HFFc6 (cell line): ENCODE data around the gene TEDC2. TPM values are rescaled to one million over a fixed set of nuclear protein-coding genes. Genes with fewer than 3 reads are reported as not detected.

ENCODE experiments used
- DNase-seq: peaks from one replicate; pipeline ENCODE4 v3.0.0-alpha.2; 2018
- H3K27ac Mint-ChIP-seq: 2 replicates; pipeline ENCODE4 v1.8.0; 2020; ENCODE audit warnings: mild to moderate bottlenecking, mixed read lengths
- H3K27me3 Mint-ChIP-seq: 2 replicates; pipeline ENCODE4 v1.8.0; 2021; ENCODE audit warnings: mild to moderate bottlenecking, moderate library complexity, mixed read lengths; ENCODE audit not compliant: insufficient read depth
- H3K36me3 Mint-ChIP-seq: 2 replicates; pipeline ENCODE4 v1.8.0; 2021; ENCODE audit warnings: low read depth, mixed read lengths
- H3K4me1 Mint-ChIP-seq: 2 replicates; pipeline ENCODE4 v1.8.0; 2020; ENCODE audit warnings: low read depth, mixed read lengths
- H3K4me3 Mint-ChIP-seq: 2 replicates; pipeline ENCODE4 v1.8.0; 2020; ENCODE audit warnings: mild to moderate bottlenecking, moderate library complexity, mixed read lengths
- H3K9me3 Mint-ChIP-seq: 2 replicates; pipeline ENCODE4 v1.8.0; 2020; ENCODE audit warnings: mild to moderate bottlenecking, mixed read lengths
- total RNA-seq, 6 experiments: library from RNA; stranded (reverse); fragmentation: NEBNext Ultra II Directional; extraction: Animal tissue kit (Norgen Biotek cat#: 25700); gene quantifications; 2 replicates in 1 of 6; 3 replicates in 5 of 6; pipeline ENCODE4 v1.2.3, GENCODE V29; 2021
- TF ChIP-seq, protein P1 (sequence below): fragments of 200-600 bp; sonication (generic); IDR thresholded peaks from 2 replicates; pipeline ENCODE4 v1.5.0; 2021; ENCODE audit warnings: antibody characterized with exemption, mild to moderate bottlenecking

TEDC2 gene
- total RNA-seq, 6 experiments from 2014 or later, result 3.6 to 8.3 (median 8.0) TPM

DNA sequence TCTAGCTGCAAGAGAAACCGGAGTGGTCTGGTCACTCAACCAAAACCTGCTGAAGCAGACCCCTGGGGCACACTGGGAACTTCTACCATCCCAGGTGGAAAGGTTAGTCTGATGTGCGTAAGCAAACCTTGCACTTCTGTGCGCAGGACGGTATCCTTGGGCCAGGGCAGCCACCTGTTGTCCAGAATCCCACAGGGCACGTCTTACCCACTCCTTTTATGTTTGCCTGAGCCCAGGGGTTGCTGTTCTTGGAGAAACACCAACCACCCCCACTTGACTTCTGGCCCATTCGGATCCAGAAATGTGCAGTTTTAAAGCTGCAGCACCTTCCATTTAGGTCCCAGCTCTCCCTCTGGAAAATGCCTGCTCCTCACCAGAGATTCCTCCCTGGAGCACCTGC, 33.7 kb downstream of the TEDC2 start:
- no peak overlapping the region for H3K4me3 Mint-ChIP-seq
- H3K9me3 Mint-ChIP-seq, result no peaks in the 10 kb centered on the region
- TF ChIP-seq, protein P1, sequence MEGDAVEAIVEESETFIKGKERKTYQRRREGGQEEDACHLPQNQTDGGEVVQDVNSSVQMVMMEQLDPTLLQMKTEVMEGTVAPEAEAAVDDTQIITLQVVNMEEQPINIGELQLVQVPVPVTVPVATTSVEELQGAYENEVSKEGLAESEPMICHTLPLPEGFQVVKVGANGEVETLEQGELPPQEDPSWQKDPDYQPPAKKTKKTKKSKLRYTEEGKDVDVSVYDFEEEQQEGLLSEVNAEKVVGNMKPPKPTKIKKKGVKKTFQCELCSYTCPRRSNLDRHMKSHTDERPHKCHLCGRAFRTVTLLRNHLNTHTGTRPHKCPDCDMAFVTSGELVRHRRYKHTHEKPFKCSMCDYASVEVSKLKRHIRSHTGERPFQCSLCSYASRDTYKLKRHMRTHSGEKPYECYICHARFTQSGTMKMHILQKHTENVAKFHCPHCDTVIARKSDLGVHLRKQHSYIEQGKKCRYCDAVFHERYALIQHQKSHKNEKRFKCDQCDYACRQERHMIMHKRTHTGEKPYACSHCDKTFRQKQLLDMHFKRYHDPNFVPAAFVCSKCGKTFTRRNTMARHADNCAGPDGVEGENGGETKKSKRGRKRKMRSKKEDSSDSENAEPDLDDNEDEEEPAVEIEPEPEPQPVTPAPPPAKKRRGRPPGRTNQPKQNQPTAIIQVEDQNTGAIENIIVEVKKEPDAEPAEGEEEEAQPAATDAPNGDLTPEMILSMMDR, result no peak
- DNase-seq, result no peak
- no peaks in the 10 kb centered on the region for H3K4me1 Mint-ChIP-seq
- no peaks in the 10 kb centered on the region; the same call in 1 of the 2 replicates for H3K27me3 Mint-ChIP-seq
- H3K36me3 Mint-ChIP-seq, result no peaks in the 10 kb centered on the region; the same call in 1 of the 2 replicates
- H3K27ac Mint-ChIP-seq, result no peak overlapping the region

DNA sequence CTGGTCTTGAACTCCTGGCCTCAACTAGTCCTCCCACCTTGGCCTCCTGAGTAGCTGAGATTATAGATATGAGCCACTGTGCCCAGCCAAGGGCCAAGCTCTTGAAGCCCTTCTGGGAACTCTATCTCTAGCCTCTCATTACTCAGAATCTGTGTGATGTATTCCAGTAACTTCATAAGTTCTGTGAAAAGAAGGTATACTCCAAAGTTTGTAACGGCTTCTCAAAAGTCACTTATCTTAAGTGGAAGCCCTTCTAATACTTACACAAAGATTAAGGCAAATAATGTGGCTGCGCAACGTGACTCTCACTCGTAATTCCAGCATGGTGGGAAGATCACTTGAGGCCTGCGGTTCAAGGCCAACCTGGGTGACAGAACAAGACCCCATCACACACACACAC, 34.7 kb downstream of the TEDC2 start:
- Mint-ChIP-seq H3K9me3 (no peaks in the 10 kb centered on the region), H3K36me3 (no peaks in the 10 kb centered on the region; the same call in 1 of the 2 replicates), H3K4me3 (no peak overlapping the region), H3K27me3 (no peaks in the 10 kb centered on the region; the same call in 1 of the 2 replicates), H3K4me1 (no peaks in the 10 kb centered on the region), H3K27ac (no peak overlapping the region)
- no peak for DNase-seq
- TF ChIP-seq, protein P1, result no peak

DNA sequence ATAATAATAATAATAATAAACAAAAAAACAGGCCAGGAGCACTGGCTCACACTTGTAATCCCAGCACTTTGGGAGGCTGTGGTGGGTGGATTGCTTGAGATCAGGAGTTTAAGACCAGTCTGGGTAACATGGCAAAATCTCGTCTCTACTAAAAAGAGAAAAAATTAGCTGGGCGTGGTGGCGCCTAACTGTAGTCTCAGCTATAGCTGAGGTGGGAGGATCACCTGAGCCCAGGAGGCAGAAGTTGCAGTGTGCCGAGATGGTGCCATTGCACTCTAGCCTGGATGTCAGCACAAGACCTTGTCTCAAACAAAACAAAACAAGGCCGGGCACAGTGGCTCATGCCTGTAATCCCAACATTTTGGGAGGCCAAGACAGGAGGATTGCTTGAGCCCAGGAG, 35.1 kb downstream of the TEDC2 start:
- Mint-ChIP-seq H3K9me3 (no peaks in the 10 kb centered on the region), H3K27me3 (no peaks in the 10 kb centered on the region), H3K36me3 (no peaks in the 10 kb centered on the region; the same call in 1 of the 2 replicates), H3K4me3 (no peak overlapping the region), H3K27ac (no peak overlapping the region), H3K4me1 (no peaks in the 10 kb centered on the region)
- no peak for DNase-seq
- TF ChIP-seq, protein P1, result no peak

DNA sequence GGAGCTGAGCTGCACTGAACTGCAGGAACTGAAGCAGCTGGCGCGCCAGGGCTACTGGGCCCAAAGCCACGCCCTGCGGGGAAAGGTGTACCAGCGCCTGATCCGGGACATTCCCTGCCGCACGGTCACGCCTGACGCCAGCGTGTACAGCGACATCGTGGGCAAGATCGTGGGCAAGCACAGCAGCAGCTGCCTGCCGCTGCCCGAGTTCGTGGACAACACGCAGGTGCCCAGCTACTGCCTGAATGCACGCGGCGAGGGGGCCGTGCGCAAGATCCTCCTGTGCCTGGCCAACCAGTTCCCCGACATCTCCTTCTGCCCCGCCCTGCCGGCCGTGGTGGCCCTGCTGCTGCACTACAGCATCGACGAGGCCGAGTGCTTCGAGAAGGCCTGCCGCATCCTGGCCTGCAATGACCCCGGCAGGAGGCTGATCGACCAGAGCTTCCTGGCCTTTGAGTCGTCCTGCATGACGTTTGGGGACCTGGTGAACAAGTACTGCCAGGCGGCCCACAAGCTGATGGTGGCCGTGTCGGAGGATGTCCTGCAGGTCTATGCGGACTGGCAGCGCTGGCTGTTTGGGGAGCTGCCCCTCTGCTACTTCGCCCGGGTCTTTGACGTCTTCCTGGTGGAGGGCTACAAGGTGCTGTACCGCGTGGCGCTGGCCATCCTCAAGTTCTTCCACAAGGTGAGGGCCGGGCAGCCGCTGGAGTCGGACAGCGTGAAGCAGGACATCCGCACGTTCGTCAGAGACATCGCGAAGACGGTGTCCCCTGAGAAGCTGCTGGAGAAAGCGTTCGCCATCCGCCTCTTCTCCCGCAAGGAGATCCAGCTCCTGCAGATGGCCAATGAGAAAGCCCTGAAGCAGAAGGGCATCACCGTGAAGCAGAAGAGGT, 36.6 kb downstream of the TEDC2 start:
- Mint-ChIP-seq H3K27ac (no peak overlapping the region), H3K27me3 (no peaks in the 10 kb centered on the region), H3K4me1 (no peaks in the 10 kb centered on the region), H3K4me3 (no peak overlapping the region), H3K9me3 (no peaks in the 10 kb centered on the region), H3K36me3 (no peaks in the 10 kb centered on the region; the same call in 1 of the 2 replicates)
- no peak for DNase-seq
- TF ChIP-seq, protein P1, result no peak

DNA sequence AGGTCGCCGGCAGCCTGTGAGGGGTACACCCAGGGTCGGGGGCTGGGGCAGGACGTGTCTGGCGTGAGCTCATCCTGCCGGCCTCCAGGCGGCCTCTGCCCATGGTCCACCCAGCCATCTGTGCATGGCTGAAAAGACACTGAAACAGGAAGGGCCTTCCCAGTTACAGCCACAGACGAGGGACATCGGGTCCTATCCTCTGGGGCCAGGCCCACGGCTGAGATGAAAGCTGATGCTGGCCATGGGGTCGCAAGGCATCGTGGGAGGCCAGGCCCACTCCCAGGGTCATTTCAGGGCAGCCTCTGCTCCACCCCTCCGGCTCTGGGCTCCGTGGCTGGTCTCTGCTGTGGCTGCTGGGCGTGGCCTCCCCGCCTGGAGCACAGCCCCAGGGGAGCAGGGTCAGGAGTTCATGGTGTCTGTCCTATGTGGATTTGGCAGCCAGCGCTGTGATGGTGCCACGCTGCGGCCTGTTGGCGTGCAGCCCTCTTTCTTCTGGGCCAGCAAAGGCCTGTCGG, 37.3 kb downstream of the TEDC2 start:
- H3K9me3 Mint-ChIP-seq, result no peaks in the 10 kb centered on the region
- no peaks in the 10 kb centered on the region; the same call in 1 of the 2 replicates for H3K36me3 Mint-ChIP-seq
- no peak for DNase-seq
- no peaks in the 10 kb centered on the region for H3K27me3 Mint-ChIP-seq
- H3K4me3 Mint-ChIP-seq, result no peak overlapping the region
- TF ChIP-seq, protein P1, result no peak
- H3K4me1 Mint-ChIP-seq, result no peaks in the 10 kb centered on the region
- no peak overlapping the region for H3K27ac Mint-ChIP-seq
